ENCODE measurements around the gene ANKH. TPM values are rescaled to one million over a fixed set of nuclear protein-coding genes. Genes with fewer than 3 reads are reported as not detected.
"Not testable (repeated sequence)": the region's sequence is repeated elsewhere in the genome, so short reads cannot be mapped to it uniquely, and the experiment has no call there.

Gene ANKH
- total RNA-seq, 1 donor from 2014 or later, result 156 TPM

GRCh38 chr5:14893381-14893780 lies 21.8 kb upstream of the ANKH start:
- intact Hi-C loops (cut with DNase I), result no loop called here

GRCh38 chr5:14890846-14891245 lies 19.3 kb upstream of the ANKH start:
- intact Hi-C loops (cut with DNase I), result no loop called here

More at GRCh38 chr5:14893381-14893780, 21.8 kb upstream of the ANKH start:
- ATAC-seq (no peak), DNase-seq (ENCODE audit: low spot score) (no peak)

GRCh38 chr5:14884062-14884612 lies 12.6 kb upstream of the ANKH start:
- intact Hi-C loops (cut with DNase I), result no loop called here
- ATAC-seq (no peak), DNase-seq (ENCODE audit: low spot score) (no peak)

More at GRCh38 chr5:14890846-14891245, 19.3 kb upstream of the ANKH start:
- ATAC-seq, result no peak
- DNase-seq (ENCODE audit: low spot score), result no peak

GRCh38 chr5:14882658-14883580 lies 11.3 kb upstream of the ANKH start:
- no peak for DNase-seq (ENCODE audit: low spot score)
- no peak for ATAC-seq
- intact Hi-C loops (cut with DNase I), result no loop called here

GRCh38 chr5:14881826-14882225 lies 10.2 kb upstream of the ANKH start:
- DNase-seq (ENCODE audit: low spot score), result no peak
- ATAC-seq, result no peak
- intact Hi-C loops (cut with DNase I), result no loop called here

- ATAC-seq (peak; percentile 47), DNase-seq (ENCODE audit: low spot score) (no peak)
- intact Hi-C loops (cut with DNase I), result no loop called here
Measured at GRCh38 chr5:14880688-14881087, 9.1 kb upstream of the ANKH start.

GRCh38 chr5:14879937-14880589 lies 8.5 kb upstream of the ANKH start:
- intact Hi-C loops (cut with DNase I), result loop anchor here (10.0 kb wide), 1 partner anchor 45 kb away; no protein-coding TSS in a partner anchor
- DNase-seq (ENCODE audit: low spot score) (no peak), ATAC-seq (peak; percentile 84)

- intact Hi-C loops (cut with DNase I), result loop anchor here (10.0 kb wide), 1 partner anchor 45 kb away; no protein-coding TSS in a partner anchor
- no peak for ATAC-seq
- DNase-seq (ENCODE audit: low spot score), result no peak
Measured at GRCh38 chr5:14879393-14879792, 7.8 kb upstream of the ANKH start.

GRCh38 chr5:14878192-14878591 lies 6.6 kb upstream of the ANKH start:
- not testable (repeated sequence) for DNase-seq (ENCODE audit: low spot score); ATAC-seq
- intact Hi-C loops (cut with DNase I), result loop anchor here (10.0 kb wide), 1 partner anchor 47 kb away; no protein-coding TSS in a partner anchor

- ATAC-seq (no peak), DNase-seq (ENCODE audit: low spot score) (no peak)
- intact Hi-C loops (cut with DNase I), result loop anchor here (10.0 kb wide), 1 partner anchor 49 kb away; no protein-coding TSS in a partner anchor
Measured at GRCh38 chr5:14876095-14876494, 4.5 kb upstream of the ANKH start.

GRCh38 chr5:14873790-14874189 lies 2.2 kb upstream of the ANKH start:
- no peak for ATAC-seq

GRCh38 chr5:14873093-14873492 lies 1.5 kb upstream of the ANKH start:
- DNase-seq (ENCODE audit: low spot score) (no peak), ATAC-seq (no peak)
- intact Hi-C loops (cut with DNase I), result loop anchor here (10.0 kb wide), 1 partner anchor 52 kb away; no protein-coding TSS in a partner anchor

More at GRCh38 chr5:14873790-14874189, 2.2 kb upstream of the ANKH start:
- no peak for DNase-seq (ENCODE audit: low spot score)
- intact Hi-C loops (cut with DNase I), result loop anchor here (10.0 kb wide), 1 partner anchor 51 kb away; no protein-coding TSS in a partner anchor

GRCh38 chr5:14872070-14872989 lies 752 bp upstream of the ANKH start:
- ATAC-seq (peak; percentile 84), DNase-seq (ENCODE audit: low spot score) (peak; percentile 84)
- intact Hi-C loops (cut with DNase I), result loop anchor here (10.0 kb wide), 1 partner anchor 52 kb away; no protein-coding TSS in a partner anchor

GRCh38 chr5:14870337-14871213 lies 1.0 kb downstream of the ANKH start:
- ATAC-seq (peak; percentile 25), DNase-seq (ENCODE audit: low spot score) (peak; percentile 68)
- intact Hi-C loops (cut with DNase I), result loop anchor here (10.0 kb wide), 1 partner anchor 54 kb away; no protein-coding TSS in a partner anchor

GRCh38 chr5:14869668-14870164 lies 1.9 kb downstream of the ANKH start:
- DNase-seq (ENCODE audit: low spot score) (no peak), ATAC-seq (no peak)
- intact Hi-C loops (cut with DNase I), result loop anchor here (10.0 kb wide), 1 partner anchor 55 kb away; no protein-coding TSS in a partner anchor

- DNase-seq (ENCODE audit: low spot score) (no peak), ATAC-seq (no peak)
- intact Hi-C loops (cut with DNase I), result no loop called here
Measured at GRCh38 chr5:14869233-14869632, 2.3 kb downstream of the ANKH start.

GRCh38 chr5:14868771-14869170 lies 2.8 kb downstream of the ANKH start:
- no peak for DNase-seq (ENCODE audit: low spot score)
- no peak for ATAC-seq
- intact Hi-C loops (cut with DNase I), result no loop called here

Data from sciatic nerve (tissue), 2 donors.